Stimulated activated CD8-positive, alpha-beta memory T cell treated with anti-CD3 and anti-CD28 coated beads, Interleukin-2, amount 100 ng/mL, for 1 hour (primary cell): ENCODE data around the gene CHST8.

ENCODE experiments used
- DNase-seq, 2 donors: peaks; one replicate each; pipeline ENCODE4 v3.0.0-alpha.2; 2020; ENCODE audit warnings: low read depth in 2 of 2

Gene CHST8

DNA sequence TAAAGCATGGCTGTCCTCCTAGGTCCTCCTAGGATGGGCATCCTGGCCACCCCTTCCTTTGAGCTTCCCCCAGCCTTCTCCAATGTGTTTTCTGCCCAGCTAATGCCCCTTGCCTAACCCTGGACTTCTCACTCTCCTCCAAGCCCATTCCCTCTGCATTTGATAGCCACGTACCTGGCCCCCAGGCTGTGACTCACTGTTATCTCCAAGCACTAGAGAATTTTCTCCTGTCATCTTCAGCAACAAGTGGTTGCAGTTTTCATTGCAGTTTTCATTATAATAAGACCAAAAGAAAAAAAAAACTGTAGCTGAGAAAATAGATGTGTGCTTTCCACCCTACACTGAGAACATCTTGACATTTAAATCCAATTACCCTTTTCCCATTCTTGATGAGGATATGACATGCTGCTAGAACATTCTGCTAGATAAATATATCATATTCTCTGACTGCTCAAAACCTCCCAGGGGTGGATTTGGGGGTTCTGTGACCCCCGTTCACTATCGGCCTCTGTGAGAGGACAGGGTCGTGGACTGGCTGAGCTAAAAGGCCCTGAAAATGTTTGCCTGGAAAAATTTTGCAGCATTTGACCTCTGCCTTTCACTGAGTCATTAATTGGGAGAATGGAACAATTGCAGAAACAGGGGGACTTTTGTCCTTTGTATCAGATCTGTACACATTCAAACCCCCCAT lies 116.1 kb downstream of the CHST8 start:
- no peak for DNase-seq

DNA sequence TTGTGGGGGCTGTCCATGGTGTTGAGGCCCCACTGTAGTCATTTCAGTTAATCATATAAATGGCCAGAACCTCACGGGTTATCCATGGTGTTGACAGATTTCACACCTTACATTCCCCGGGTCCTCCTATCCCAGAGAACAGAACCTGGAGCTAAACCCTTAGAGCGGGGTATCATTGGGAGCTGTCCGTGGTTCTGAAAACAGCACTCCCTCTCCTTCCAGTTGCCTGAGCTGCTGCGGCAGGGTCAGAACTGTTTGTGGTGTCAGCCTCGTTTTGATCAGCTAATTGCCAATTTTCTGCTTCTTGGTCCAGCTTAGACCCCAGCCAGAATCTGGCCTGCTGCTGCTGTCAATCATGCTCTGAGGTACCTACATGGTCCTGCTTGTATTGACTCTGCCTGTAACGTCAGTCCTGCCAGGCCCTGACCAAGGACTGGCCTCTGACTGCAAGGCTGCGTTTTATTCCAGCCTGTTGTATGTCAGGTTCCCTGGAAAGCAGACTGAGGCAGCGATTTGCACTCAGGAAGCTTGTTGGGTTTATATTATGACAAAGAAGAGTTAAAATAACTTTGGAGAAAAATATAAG lies 119.2 kb downstream of the CHST8 start:
- DNase-seq: no peak

GRCh38 chr19:33745297-33745696 lies 123.5 kb downstream of the CHST8 start:
- no peak for DNase-seq

DNA sequence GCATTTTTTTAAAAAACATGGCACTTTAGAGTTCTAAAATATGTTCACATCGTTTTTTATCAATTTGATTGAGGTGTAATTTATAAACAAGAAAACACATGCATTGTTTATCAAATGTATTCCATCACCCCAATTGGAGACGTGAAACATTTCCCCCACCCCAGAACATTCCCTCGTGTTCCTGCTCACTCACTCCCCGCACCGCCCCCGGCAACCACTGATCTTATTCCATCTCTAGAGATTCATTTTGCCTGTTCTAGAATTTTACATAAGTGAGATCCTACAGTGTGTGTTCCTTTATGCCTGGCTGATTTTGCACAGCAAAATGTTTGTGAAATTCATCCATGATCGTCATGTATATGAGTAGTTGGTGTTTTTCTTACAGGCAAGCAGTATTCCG lies 124.4 kb downstream of the CHST8 start:
- DNase-seq: no peak

DNA sequence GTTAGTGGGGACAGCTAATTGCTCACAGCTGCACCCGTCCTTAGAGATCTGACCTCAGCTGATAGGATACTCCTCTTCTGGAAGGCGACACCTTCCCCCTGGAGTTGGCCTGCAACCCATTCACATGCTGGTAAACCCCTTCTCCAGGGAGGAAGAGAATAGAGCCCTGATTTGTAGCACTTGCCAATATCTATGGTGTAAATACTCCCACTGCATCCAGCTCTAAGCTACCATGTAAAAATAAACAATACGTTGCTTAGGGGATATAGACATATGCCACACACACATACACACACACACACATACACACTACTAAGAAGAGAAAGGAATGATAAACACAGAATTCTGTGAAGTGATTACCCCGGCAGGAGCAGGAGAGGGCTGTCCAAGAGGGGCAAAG lies 125.5 kb downstream of the CHST8 start:
- DNase-seq: no peak

DNA sequence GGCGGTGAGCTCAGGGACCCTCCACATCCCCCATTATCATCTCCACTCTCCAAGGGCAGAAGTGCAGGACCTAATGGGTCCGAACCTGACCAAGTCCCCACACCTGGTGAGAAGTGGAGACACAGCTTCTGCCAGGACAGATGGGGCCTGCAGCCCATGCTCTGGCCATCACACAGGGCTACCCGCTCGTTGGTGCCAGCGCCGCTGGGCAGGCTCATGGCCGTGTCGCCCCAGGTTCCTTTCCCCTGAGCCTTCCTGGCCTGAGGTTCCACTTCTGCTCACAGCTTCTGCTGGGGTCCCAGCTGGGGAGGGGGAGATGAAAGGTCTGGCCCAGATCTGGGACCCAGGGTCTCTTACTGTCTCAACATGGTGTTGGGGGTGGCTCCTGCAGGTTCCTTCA lies 126.5 kb downstream of the CHST8 start:
- DNase-seq: no peak

- DNase-seq: no peak
Observed at GRCh38 chr19:33749016-33749415, 127.3 kb downstream of the CHST8 start.

DNA sequence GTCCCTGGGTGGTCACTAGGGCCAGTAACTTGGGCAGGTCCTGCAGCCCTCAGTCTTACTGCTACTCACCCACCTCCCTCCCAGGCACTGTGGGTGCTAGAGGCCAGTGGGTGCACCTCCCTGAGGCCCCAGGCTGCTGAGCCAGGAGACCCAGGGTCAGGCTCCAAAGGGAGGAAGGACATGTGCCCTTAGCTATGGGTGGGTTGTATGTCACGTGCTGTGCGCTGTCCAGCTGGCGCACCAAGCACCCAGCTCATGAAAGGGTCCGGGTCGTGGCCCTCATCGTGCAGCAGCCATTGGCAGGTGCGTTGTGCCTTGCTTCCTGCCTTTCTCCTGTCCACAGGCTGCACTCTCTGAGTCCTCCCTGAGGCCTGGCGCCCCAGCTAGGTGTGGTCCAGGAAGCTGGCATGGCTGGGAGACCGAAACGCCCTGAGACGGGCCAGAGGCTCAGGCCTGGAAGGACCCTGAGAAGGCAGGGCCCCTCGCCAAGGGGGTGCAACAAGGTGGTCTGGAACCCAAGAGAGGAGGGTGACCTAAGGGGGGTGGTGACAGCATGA lies 127.9 kb downstream of the CHST8 start:
- DNase-seq: no peak

GRCh38 chr19:33750587-33751435 lies 129.1 kb downstream of the CHST8 start:
- DNase-seq: no peak

- no peak for DNase-seq
Observed at GRCh38 chr19:33751436-33751770, 129.7 kb downstream of the CHST8 start.

DNA sequence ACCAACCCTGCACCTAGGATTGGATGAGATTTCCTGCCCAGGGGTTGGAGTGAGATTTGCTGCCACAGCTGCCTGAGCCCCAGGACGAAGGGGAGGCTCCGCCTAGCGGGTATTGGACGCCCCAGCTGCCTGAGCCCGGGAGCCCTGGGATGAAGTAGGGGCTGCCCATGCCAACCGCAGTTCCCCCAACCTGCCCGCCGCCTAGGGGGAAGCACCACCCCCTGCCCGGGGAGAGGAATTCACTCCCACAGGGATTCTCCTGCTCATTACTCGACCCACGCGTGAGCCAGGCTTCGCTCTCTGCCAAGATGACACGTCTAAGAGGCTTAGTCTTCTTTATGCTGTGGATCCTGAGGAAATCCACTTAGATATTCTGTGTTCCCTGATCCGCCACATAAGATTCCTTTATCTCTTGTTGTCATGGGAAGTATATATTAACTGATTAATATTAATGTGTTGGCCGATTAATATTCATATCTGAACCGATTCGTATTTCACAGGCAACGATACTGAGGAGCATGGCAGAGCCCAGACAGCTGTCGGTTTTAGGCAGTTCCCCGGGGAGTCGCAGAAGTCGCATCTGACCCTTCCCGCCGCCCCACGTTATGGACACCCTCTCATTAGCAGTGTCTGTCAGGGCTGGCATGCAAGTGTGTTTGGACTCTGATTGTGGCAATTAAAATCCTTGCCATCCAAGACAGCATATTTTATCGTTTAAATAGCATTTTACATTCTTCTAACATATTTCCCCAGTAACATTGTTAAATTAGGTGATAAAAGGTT lies 130.5 kb downstream of the CHST8 start:
- DNase-seq: no peak

GRCh38 chr19:33752945-33753344 lies 131.2 kb downstream of the CHST8 start:
- no peak for DNase-seq

- DNase-seq: no peak
Observed at GRCh38 chr19:33754361-33754760, 132.6 kb downstream of the CHST8 start.

DNA sequence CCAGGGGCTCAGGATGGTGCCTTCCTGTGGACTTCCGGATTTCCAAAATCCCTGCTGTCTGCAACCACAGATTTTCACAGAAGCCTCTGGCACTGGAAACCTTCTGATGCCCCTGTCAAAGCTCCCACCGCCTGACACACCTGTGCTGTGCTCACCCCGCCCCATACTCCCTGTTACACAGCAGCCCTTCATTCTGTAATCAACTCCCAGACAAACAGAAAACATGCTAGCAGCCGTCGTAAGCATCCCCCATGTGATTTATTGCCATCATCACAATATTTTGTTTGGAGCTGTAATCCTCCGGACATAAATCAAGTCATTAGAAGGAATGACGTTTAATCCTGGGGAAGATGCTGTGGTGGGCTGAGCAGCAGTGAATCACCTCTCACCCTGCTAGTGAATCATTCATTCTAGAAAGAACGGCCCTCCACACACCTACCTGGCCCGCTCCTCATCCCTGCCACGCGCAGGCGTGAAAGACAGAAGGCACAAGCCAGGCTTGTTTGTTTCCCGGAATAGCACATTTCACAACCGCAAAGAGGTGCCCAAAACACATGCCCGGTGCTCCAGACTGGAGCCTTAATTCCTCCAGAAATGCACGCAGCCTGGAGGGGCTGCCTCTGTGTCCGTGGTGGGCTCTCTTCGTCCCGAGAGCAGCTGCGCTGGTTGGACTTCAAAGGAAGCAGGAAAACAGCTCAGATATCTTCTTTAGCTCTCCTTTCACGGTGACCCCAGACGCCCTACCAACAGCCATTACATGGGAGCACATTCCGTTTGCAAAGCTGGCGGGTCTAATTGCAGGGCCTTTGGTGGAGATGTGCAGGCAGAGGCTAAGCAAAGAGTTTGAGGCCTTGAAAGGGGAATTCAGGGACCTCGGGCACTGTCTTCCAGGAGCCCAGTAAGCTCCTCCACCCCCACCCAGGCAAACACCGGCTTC lies 133.6 kb downstream of the CHST8 start:
- DNase-seq: no peak

DNA sequence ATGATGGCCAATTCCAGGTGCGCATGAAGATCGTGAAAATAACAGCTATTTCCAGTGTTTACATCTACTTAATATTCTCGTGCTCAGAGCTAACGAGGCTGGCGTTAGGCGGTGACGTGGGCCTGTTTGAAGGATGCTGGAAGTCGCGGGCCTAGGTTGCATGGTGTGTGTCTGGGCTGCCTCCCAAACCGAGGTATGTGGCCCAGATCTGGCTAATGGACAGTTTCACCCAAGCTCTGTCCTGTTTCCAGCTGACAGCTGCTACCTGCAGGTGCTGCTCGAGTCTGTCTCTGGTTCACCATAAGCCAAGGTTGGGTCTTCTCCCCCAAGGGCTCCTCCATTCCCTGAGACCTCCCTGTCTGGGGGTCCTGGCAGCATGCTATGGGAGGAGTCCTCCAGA lies 134.4 kb downstream of the CHST8 start:
- no peak for DNase-seq

GRCh38 chr19:33758541-33759013 lies 136.8 kb downstream of the CHST8 start:
- no peak for DNase-seq

GRCh38 chr19:33759356-33759755 lies 137.6 kb downstream of the CHST8 start:
- DNase-seq: no peak

- DNase-seq: no peak
Observed at GRCh38 chr19:33763633-33764371, 142.0 kb downstream of the CHST8 start.

DNA sequence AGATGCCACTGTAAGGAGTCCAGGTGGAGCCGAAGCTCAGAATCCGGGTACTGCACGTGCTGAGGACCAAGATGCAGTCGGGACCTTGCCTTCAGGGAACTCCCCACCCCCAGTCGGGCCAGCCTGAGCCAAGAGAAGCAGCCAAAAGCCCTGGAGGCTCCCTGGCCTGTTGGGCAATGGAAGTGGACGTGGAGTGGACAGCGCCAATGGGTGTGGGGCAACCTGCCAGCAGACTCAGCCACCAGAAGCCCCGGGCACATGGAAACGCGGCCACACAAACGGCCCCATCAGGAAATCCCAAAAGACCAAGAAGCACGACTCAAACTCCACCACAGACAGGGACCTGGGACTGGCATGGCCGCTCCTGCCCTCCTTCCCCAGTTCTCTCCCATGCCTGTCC lies 144.9 kb downstream of the CHST8 start:
- no peak for DNase-seq

GRCh38 chr19:33767898-33768413 lies 146.2 kb downstream of the CHST8 start:
- DNase-seq: no peak
